OCI-LY7 (cell line): ENCODE measurements around the gene TMEM178B.

Experiments
- CTCF ChIP-seq: fragments of 200-600 bp; sonication (generic); conservative IDR thresholded peaks from 2 replicates; pipeline ENCODE4 v1.5.1; 2014; ENCODE audit warnings: mild to moderate bottlenecking, antibody characterized with exemption, low read length, moderate library complexity, mixed read lengths
- EZH2phosphoT487 ChIP-seq: fragments of 200-600 bp; sonication (generic); IDR thresholded peaks from 2 replicates; pipeline ENCODE4 v1.6.1; 2018; ENCODE audit warnings: low read depth, borderline replicate concordance, mild to moderate bottlenecking, mixed run types, antibody characterized with exemption, low read length, moderate library complexity, mixed read lengths

GRCh38 chr7:141339603-141340002 is 265.7 kb downstream of the TMEM178B start:
- TF ChIP-seq CTCF (no peak), EZH2phosphoT487 (no peak)
